Activated naive CD8-positive, alpha-beta T cell treated with anti-CD3 and anti-CD28 coated beads for 36 hours (primary cell): ENCODE data around the gene STK11IP. TPM values are rescaled to one million over a fixed set of nuclear protein-coding genes. Genes with fewer than 3 reads are reported as not detected.

Source experiments
- DNase-seq: peaks from one replicate; pipeline ENCODE4 v3.0.0; 2021
- H3K27ac Mint-ChIP-seq: one replicate; pipeline ENCODE4 v1.8.0; 2022; ENCODE audit warnings: mild to moderate bottlenecking, moderate library complexity, mixed read lengths
- H3K27me3 Mint-ChIP-seq: one replicate; pipeline ENCODE4 v1.8.0; 2022; ENCODE audit warnings: mild to moderate bottlenecking, mixed read lengths
- H3K36me3 Mint-ChIP-seq: one replicate; pipeline ENCODE4 v1.8.0; 2021; ENCODE audit warnings: mild to moderate bottlenecking, mixed read lengths
- H3K4me1 Mint-ChIP-seq: one replicate; pipeline ENCODE4 v1.8.0; 2021; ENCODE audit warnings: mixed read lengths
- H3K4me3 Mint-ChIP-seq: one replicate; pipeline ENCODE4 v1.8.0; 2022; ENCODE audit warnings: mild to moderate bottlenecking, moderate library complexity, mixed read lengths
- H3K9me3 Mint-ChIP-seq: one replicate; pipeline ENCODE4 v1.8.0; 2022; ENCODE audit warnings: mixed read lengths
- total RNA-seq, 2 experiments: library from RNA; stranded (reverse); gene quantifications; one replicate each; pipeline ENCODE4 v1.2.3, GENCODE V29; 2021

The STK11IP gene
- total RNA-seq, 2 experiments from 2014 or later: 24.5 to 25.3 TPM

GRCh38 chr2:219570194-219570923, 27.3 kb upstream of the STK11IP start:
- Mint-ChIP-seq H3K4me1 (no peaks in the 10 kb centered on the region), H3K27me3 (peaks cover 43% of the 10 kb centered on the region), H3K9me3 (no peaks in the 10 kb centered on the region), H3K36me3 (no peaks in the 10 kb centered on the region), H3K4me3 (peak overlapping the region; percentile 57), H3K27ac (no peak overlapping the region)
- DNase-seq: peak; percentile 26

GRCh38 chr2:219570924-219571310, 26.7 kb upstream of the STK11IP start:
- Mint-ChIP-seq H3K4me1 (no peaks in the 10 kb centered on the region), H3K4me3 (no peak overlapping the region), H3K27ac (no peak overlapping the region), H3K27me3 (peaks cover 48% of the 10 kb centered on the region), H3K9me3 (no peaks in the 10 kb centered on the region), H3K36me3 (no peaks in the 10 kb centered on the region)
- no peak for DNase-seq

- Mint-ChIP-seq H3K27me3 (peaks cover 44% of the 10 kb centered on the region), H3K9me3 (no peaks in the 10 kb centered on the region), H3K4me1 (no peaks in the 10 kb centered on the region), H3K4me3 (peak within 1 kb of the TSS; percentile 42), H3K27ac (no peak within 1 kb of the TSS), H3K36me3 (no peaks in the 10 kb centered on the region)
- DNase-seq: peak; percentile 23
These were observed 26.1 kb upstream of the STK11IP start, which contains the start of gene OBSL1 for GRCh38 chr2:219571311-219572236. TSS of gene OBSL1 (minus strand) at chr2:219571539. CDS start at chr2:219571232, 307 bp downstream.

- Mint-ChIP-seq H3K4me1 (no peaks in the 10 kb centered on the region), H3K36me3 (no peaks in the 10 kb centered on the region), H3K27me3 (peaks cover 49% of the 10 kb centered on the region), H3K9me3 (no peaks in the 10 kb centered on the region), H3K4me3 (no peak within 1 kb of the TSS), H3K27ac (no peak within 1 kb of the TSS)
- DNase-seq: no peak
These were observed 25.2 kb upstream of the STK11IP start, which contains the start of gene INHA for GRCh38 chr2:219572237-219573001. TSS of gene INHA (plus strand) at chr2:219572310. CDS start at chr2:219572375, 65 bp downstream.

- peaks cover 47% of the 10 kb centered on the region for H3K27me3 Mint-ChIP-seq
- H3K27ac Mint-ChIP-seq: no peak overlapping the region
- no peaks in the 10 kb centered on the region for H3K36me3 Mint-ChIP-seq
- H3K4me3 Mint-ChIP-seq: no peak overlapping the region
- DNase-seq: no peak
- no peaks in the 10 kb centered on the region for H3K9me3 Mint-ChIP-seq
- H3K4me1 Mint-ChIP-seq: no peaks in the 10 kb centered on the region
These were observed 24.5 kb upstream of the STK11IP start for GRCh38 chr2:219573166-219573565.

DNA sequence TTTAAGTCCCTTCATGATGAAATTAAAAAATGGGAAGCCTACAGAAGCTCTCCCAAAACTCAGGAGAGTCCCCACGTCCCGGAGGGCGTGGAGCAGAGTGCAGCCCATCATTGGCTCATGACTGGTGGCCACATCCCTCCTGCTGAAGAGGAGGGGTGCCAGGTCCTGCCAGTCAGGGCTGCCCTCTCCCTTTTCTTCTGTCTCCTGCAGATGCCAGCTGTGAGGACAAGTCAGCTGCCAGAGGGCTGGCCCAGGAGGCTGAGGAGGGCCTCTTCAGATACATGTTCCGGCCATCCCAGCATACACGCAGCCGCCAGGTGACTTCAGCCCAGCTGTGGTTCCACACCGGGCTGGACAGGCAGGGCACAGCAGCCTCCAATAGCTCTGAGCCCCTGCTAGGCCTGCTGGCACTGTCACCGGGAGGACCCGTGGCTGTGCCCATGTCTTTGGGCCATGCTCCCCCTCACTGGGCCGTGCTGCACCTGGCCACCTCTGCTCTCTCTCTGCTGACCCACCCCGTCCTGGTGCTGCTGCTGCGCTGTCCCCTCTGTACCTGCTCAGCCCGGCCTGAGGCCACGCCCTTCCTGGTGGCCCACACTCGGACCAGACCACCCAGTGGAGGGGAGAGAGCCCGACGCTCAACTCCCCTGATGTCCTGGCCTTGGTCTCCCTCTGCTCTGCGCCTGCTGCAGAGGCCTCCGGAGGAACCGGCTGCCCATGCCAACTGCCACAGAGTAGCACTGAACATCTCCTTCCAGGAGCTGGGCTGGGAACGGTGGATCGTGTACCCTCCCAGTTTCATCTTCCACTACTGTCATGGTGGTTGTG, 23.0 kb upstream of the STK11IP start:
- Mint-ChIP-seq H3K9me3 (no peaks in the 10 kb centered on the region), H3K4me1 (no peaks in the 10 kb centered on the region), H3K4me3 (no peak overlapping the region), H3K27ac (no peak overlapping the region), H3K27me3 (peaks cover 38% of the 10 kb centered on the region), H3K36me3 (no peaks in the 10 kb centered on the region)
- no peak for DNase-seq

- no peaks in the 10 kb centered on the region for H3K36me3 Mint-ChIP-seq
- no peak overlapping the region for H3K4me3 Mint-ChIP-seq
- H3K27ac Mint-ChIP-seq: no peak overlapping the region
- no peaks in the 10 kb centered on the region for H3K4me1 Mint-ChIP-seq
- H3K27me3 Mint-ChIP-seq: peaks cover 33% of the 10 kb centered on the region
- no peak for DNase-seq
- no peaks in the 10 kb centered on the region for H3K9me3 Mint-ChIP-seq
These were observed 21.8 kb upstream of the STK11IP start for GRCh38 chr2:219575566-219576504.

DNA sequence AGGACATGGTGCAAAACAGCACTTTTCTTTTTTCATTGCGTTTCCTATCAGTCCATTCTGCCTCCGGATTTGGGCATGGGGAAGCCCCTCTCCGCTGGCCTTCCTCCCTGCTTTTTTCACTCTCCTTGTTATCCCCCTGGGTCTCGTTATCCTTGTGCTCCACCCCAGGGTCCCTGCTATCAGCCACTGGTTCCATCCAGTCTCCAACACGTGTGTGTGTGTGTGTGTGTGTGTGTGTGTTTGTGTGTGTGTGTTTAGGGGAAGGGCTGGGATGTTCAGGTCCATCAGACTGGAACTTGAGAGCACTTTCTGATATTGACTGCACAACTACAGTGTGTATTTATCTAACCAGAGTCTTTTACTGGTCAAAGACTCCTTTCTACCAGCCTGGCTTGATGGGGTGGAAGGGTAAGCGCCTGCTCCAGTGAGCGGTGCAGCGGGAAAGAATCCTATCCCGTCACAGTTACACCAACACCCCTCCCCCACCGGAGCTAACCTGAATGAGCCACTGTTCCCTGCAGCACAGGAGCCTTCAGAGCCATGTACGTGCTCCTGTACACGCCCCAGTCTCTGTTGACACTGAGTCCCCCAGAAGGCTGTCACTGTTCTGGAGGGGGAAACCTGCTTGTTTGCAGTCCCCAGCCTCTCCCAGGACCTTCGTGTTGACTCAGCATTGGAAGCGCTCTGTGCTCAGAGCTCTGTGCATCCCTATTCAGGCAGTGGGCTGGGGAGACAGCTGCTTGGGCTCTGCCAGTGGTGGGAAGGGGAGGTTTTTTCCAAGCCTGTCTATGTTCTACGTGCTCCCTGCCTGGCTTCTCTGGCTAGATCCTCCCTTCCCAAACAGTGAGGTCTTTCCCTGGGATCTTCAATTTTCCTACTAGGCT, 20.9 kb upstream of the STK11IP start:
- Mint-ChIP-seq H3K36me3 (no peaks in the 10 kb centered on the region), H3K9me3 (no peaks in the 10 kb centered on the region), H3K27ac (no peak overlapping the region), H3K4me1 (no peaks in the 10 kb centered on the region), H3K27me3 (peaks cover 30% of the 10 kb centered on the region), H3K4me3 (no peak overlapping the region)
- DNase-seq: no peak

DNA sequence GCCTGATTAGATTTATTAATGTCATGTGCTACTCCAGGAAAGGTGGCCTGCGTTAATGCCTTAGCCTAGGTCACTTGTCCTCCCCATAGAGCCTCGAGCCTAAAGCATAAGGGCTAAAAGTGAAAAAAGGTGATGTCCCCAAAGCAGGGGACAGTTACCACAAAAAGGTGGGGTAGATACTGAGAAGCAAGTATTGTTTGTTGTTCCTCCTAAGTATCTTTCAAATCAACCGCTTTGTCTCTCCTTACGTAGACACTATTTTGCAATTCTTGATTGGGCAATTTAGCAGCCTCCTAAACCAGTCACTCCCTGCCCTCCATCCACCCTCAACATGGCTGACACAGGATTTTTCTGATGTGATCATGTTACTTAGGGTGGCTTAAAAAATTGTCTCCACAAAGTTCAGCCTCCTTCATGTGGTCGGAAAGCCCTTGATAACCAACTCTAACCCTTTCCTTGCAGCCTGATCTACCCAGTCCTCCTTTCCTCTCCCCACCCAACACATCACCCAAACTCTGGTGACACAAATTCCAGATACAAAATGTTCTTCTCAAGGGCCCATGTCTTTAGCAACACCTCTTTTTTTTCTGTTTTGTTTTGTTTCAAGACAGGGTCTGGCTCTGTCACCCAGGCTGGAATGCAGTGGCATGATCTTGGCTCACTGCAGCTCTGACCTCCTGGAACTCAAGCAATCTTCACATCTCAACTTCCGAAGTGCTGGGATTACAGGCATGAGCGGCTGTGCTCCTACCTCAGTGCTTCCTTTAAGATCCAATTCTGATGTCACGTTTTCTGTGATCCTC, 18.6 kb upstream of the STK11IP start:
- H3K9me3 Mint-ChIP-seq: no peaks in the 10 kb centered on the region
- DNase-seq: no peak
- H3K27ac Mint-ChIP-seq: no peak overlapping the region
- H3K4me1 Mint-ChIP-seq: no peaks in the 10 kb centered on the region
- no peak overlapping the region for H3K4me3 Mint-ChIP-seq
- peaks cover 18% of the 10 kb centered on the region for H3K27me3 Mint-ChIP-seq
- no peaks in the 10 kb centered on the region for H3K36me3 Mint-ChIP-seq

DNA sequence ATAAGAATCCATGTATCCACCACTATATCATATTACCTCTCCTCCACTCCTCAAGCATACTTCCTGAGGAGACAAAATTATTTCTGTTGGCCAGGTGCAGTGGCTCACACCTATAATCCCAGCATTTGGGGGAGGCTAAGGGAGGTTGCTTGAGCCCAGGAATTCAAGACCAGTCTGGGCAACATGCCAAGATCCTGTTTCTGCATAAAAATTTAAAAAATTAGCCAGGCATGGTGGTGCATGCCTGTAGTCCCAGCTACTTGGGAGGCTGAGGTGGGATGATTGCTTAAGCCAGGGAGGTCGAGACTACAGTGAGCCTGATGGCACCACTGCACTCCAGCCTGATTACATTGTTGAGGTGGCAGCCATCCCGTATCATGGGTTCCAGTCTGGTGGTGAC, 16.3 kb upstream of the STK11IP start:
- H3K4me3 Mint-ChIP-seq: no peak overlapping the region
- H3K27ac Mint-ChIP-seq: no peak overlapping the region
- no peaks in the 10 kb centered on the region for H3K4me1 Mint-ChIP-seq
- peaks cover 8% of the 10 kb centered on the region for H3K27me3 Mint-ChIP-seq
- DNase-seq: no peak
- no peaks in the 10 kb centered on the region for H3K36me3 Mint-ChIP-seq
- no peaks in the 10 kb centered on the region for H3K9me3 Mint-ChIP-seq

- H3K4me3 Mint-ChIP-seq: no peak overlapping the region
- H3K9me3 Mint-ChIP-seq: no peaks in the 10 kb centered on the region
- no peaks in the 10 kb centered on the region for H3K27me3 Mint-ChIP-seq
These were observed 6.6 kb upstream of the STK11IP start for GRCh38 chr2:219591091-219591490.

DNA sequence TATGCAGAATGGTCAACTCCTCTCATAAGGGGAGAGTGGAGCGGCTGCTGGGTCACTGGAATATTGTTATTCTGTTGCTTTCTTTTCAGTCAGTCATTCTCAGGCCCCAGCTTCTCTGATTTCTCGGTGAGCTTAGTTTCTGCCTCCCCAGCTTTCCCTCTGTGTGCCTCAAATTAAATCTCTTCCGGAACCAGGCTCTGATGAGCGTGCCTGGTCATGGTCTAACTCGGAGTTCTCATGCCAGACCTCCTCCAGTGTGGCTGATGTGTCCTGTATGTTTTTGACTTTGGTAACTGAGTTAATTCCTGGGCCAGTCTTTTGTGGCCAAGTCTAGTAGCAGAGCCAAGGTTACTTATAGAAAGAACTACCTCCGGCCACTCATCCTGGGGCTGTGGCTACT, 4.9 kb upstream of the STK11IP start:
- Mint-ChIP-seq H3K27ac (no peak overlapping the region), H3K27me3 (peaks cover 3% of the 10 kb centered on the region), H3K4me3 (no peak overlapping the region), H3K4me1 (peaks cover 12% of the 10 kb centered on the region), H3K9me3 (no peaks in the 10 kb centered on the region), H3K36me3 (no peaks in the 10 kb centered on the region)
- DNase-seq: no peak

More at GRCh38 chr2:219591091-219591490, 6.6 kb upstream of the STK11IP start:
- Mint-ChIP-seq H3K27ac (no peak overlapping the region), H3K4me1 (peaks cover 5% of the 10 kb centered on the region), H3K36me3 (no peaks in the 10 kb centered on the region)
- DNase-seq: no peak
